Measurements from ENCODE around the gene DYRK1A. TPM values are rescaled to one million over a fixed set of nuclear protein-coding genes. Genes with fewer than 3 reads are reported as not detected.

The DYRK1A gene
- total RNA-seq, 4 donors from 2014 or later: 71.5 to 116 (median 90.9) TPM

- H3K4me1 ChIP-seq: peaks cover 0 to 14% (median 1%) of the 10 kb centered on the region in 4 donors
- H3K27me3 ChIP-seq: no peaks in the 10 kb centered on the region
- intact Hi-C loops (cut with DNase I; ENCODE audit: low total_unique reads): no loop called here
- no peak overlapping the region for H3K27ac ChIP-seq
- no peak for TF ChIP-seq POLR2A (IDR thresholded peaks at IDR 0.05)
- no peak for TF ChIP-seq EP300 (IDR thresholded peaks at IDR 0.05; ENCODE audit: low read depth)
- TF ChIP-seq POLR2AphosphoS5 (IDR thresholded peaks at IDR 0.05): no peak
- TF ChIP-seq, protein P1, sequence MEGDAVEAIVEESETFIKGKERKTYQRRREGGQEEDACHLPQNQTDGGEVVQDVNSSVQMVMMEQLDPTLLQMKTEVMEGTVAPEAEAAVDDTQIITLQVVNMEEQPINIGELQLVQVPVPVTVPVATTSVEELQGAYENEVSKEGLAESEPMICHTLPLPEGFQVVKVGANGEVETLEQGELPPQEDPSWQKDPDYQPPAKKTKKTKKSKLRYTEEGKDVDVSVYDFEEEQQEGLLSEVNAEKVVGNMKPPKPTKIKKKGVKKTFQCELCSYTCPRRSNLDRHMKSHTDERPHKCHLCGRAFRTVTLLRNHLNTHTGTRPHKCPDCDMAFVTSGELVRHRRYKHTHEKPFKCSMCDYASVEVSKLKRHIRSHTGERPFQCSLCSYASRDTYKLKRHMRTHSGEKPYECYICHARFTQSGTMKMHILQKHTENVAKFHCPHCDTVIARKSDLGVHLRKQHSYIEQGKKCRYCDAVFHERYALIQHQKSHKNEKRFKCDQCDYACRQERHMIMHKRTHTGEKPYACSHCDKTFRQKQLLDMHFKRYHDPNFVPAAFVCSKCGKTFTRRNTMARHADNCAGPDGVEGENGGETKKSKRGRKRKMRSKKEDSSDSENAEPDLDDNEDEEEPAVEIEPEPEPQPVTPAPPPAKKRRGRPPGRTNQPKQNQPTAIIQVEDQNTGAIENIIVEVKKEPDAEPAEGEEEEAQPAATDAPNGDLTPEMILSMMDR (IDR thresholded peaks at IDR 0.05): no peak
- no peaks in the 10 kb centered on the region for H3K9me3 ChIP-seq
- H3K36me3 ChIP-seq: peaks cover 0 to 4% (median 0%) of the 10 kb centered on the region in 4 donors
- H3K4me3 ChIP-seq: no peak overlapping the region
- WGBS, 2 donors (ENCODE audit: low coverage in 1 of 2): 95 to 100% methylated on average over 2 to 5 of the region's 5 CpGs
- in situ Hi-C loops (cut with MboI; ENCODE audit: low pct_ligation_motif_present in 1 of 4, low pct_unique_long_range_greater_than_20kb in 1 of 4, low sequenced_read_pairs in 3 of 4): no loop called here
- no peak for DNase-seq
Observed at GRCh38 chr21:37469441-37469840, 102.9 kb downstream of the DYRK1A start.

DNA sequence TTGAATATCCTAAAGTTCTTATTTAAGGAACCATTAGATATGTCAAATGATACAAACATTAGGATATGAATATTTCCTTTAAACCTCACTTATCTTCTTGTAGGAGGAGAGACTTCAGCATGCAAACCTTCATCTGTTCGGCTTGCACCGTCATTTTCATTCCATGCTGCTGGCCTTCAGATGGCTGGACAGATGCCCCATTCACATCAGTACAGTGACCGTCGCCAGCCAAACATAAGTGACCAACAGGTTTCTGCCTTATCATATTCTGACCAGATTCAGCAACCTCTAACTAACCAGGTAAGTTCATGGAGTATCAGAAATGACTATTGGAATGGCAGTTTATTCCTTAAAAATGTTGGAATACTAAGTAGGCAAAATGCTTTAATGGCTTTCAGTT lies 106.0 kb downstream of the DYRK1A start:
- no peak for DNase-seq
- intact Hi-C loops (cut with DNase I; ENCODE audit: low total_unique reads) (no loop called here), in situ Hi-C loops (cut with MboI; ENCODE audit: low pct_ligation_motif_present in 1 of 4, low pct_unique_long_range_greater_than_20kb in 1 of 4, low sequenced_read_pairs in 3 of 4) (no loop called here)
- Histone ChIP-seq H3K4me1 (peaks cover 3 to 32% (median 13%) of the 10 kb centered on the region in 4 donors), H3K4me3 (no peak overlapping the region), H3K36me3 (peaks cover 0 to 4% (median 0%) of the 10 kb centered on the region in 4 donors), H3K9me3 (no peaks in the 10 kb centered on the region), H3K27ac (no peak overlapping the region), H3K27me3 (no peaks in the 10 kb centered on the region)
- WGBS, 2 donors (ENCODE audit: low coverage in 1 of 2): 92 to 100% methylated on average over 2 to 4 of the region's 4 CpGs
- TF ChIP-seq POLR2AphosphoS5 (IDR thresholded peaks at IDR 0.05) (no peak), POLR2A (IDR thresholded peaks at IDR 0.05) (no peak)

GRCh38 chr21:37473491-37473890 lies 106.9 kb downstream of the DYRK1A start:
- in situ Hi-C loops (cut with MboI; ENCODE audit: low pct_ligation_motif_present in 1 of 4, low pct_unique_long_range_greater_than_20kb in 1 of 4, low sequenced_read_pairs in 3 of 4) (no loop called here), intact Hi-C loops (cut with DNase I; ENCODE audit: low total_unique reads) (no loop called here)
- Histone ChIP-seq H3K4me1 (peaks cover 8 to 34% (median 13%) of the 10 kb centered on the region in 4 donors), H3K27me3 (no peaks in the 10 kb centered on the region), H3K4me3 (no peak overlapping the region), H3K27ac (no peak overlapping the region), H3K36me3 (peaks cover 0 to 4% (median 0%) of the 10 kb centered on the region in 4 donors), H3K9me3 (no peaks in the 10 kb centered on the region)
- TF ChIP-seq POLR2A (IDR thresholded peaks at IDR 0.05) (no peak), POLR2AphosphoS5 (IDR thresholded peaks at IDR 0.05) (no peak), EP300 (IDR thresholded peaks at IDR 0.05; ENCODE audit: low read depth) (no peak)
- TF ChIP-seq, protein P1 (IDR thresholded peaks at IDR 0.05): no peak
- DNase-seq: no peak
- 75 to 79% methylated on average over 6 of the region's 6 CpGs for WGBS, 2 donors (ENCODE audit: low coverage in 1 of 2)

DNA sequence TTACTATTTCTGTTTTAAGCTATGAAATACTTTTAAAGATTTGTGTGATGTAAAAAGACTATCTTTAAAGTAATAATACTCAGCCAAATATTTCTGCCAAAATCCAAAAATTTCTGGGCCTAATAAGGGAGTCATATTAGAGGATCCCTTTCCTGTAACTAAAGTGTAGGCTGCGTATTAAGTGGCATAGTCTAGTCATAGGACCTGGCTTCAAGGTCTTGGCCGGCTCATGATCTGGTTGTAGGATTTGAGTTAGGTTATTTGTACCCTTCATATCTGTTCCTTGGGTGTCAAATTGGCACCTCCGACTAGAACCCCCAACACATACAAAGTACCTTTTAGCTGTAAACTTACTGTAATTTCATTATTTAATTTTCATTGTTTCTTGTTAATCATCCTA lies 107.8 kb downstream of the DYRK1A start:
- DNase-seq: no peak
- Histone ChIP-seq H3K4me3 (no peak overlapping the region), H3K9me3 (no peaks in the 10 kb centered on the region), H3K36me3 (peaks cover 0 to 4% (median 0%) of the 10 kb centered on the region in 4 donors), H3K4me1 (peaks cover 11 to 40% (median 15%) of the 10 kb centered on the region in 4 donors), H3K27ac (no peak overlapping the region), H3K27me3 (no peaks in the 10 kb centered on the region)
- 86 to 97% methylated on average over 3 of the region's 3 CpGs for WGBS, 2 donors (ENCODE audit: low coverage in 1 of 2)
- TF ChIP-seq POLR2A (IDR thresholded peaks at IDR 0.05): no peak
- TF ChIP-seq POLR2AphosphoS5 (IDR thresholded peaks at IDR 0.05): no peak
- no peak for TF ChIP-seq EP300 (IDR thresholded peaks at IDR 0.05; ENCODE audit: low read depth)
- in situ Hi-C loops (cut with MboI; ENCODE audit: low pct_ligation_motif_present in 1 of 4, low pct_unique_long_range_greater_than_20kb in 1 of 4, low sequenced_read_pairs in 3 of 4) (no loop called here), intact Hi-C loops (cut with DNase I; ENCODE audit: low total_unique reads) (no loop called here)

DNA sequence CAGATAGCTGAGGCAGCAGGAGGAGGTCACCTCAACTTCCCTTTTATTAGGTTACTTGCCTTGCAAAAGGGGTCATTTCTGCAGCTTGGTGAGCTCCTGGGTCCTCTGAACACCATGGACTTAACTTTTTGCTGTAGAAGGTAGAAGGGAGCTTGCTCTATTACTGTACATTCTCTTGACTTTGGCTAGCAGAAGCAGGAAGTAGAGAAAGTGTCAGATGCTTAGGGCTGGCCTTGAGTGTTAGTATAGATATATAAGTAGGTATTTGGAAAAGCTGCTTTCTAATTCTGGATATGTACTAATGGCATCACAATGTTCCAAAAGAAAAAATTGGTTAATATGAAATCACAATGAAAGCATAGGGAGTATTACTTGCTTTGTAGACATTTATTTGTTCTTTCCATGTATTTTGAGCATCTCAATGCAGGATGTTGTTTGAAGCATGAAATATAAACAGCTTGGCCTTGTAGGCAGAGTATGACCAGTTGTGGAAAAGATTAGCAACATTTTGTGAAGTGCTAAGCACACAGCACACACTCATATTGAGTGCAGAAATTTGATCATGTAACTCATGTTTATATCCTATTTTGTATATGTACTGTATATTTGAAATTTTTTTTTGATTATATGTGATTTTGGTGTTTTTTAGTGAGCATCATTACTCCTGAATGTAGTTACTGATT lies 108.8 kb downstream of the DYRK1A start:
- no peak for TF ChIP-seq POLR2AphosphoS5 (IDR thresholded peaks at IDR 0.05)
- TF ChIP-seq, protein P1 (IDR thresholded peaks at IDR 0.05): no peak
- TF ChIP-seq POLR2A (IDR thresholded peaks at IDR 0.05): no peak
- no peak for TF ChIP-seq EP300 (IDR thresholded peaks at IDR 0.05; ENCODE audit: low read depth)
- no peak overlapping the region for H3K4me3 ChIP-seq
- in situ Hi-C loops (cut with MboI; ENCODE audit: low pct_ligation_motif_present in 1 of 4, low pct_unique_long_range_greater_than_20kb in 1 of 4, low sequenced_read_pairs in 3 of 4) (loop anchor here in 1 of 4 donors (25.0 kb wide), 1 partner anchor 213 kb away; the partner anchor contains the start of gene VPS26C), intact Hi-C loops (cut with DNase I; ENCODE audit: low total_unique reads) (no loop called here)
- H3K4me1 ChIP-seq: peaks cover 11 to 40% (median 15%) of the 10 kb centered on the region in 4 donors
- H3K27ac ChIP-seq: no peak overlapping the region
- H3K36me3 ChIP-seq: peaks cover 0 to 5% (median 0%) of the 10 kb centered on the region in 4 donors
- no peak for DNase-seq
- no peaks in the 10 kb centered on the region for H3K9me3 ChIP-seq
- H3K27me3 ChIP-seq: no peaks in the 10 kb centered on the region

Measured in transverse colon (tissue), 4 donors.